ENCODE measurements around the gene CYTL1. TPM values are rescaled to one million over a fixed set of nuclear protein-coding genes. Genes with fewer than 3 reads are reported as not detected.
"Not testable (repeated sequence)": the region's sequence is repeated elsewhere in the genome, so short reads cannot be mapped to it uniquely, and the experiment has no call there.

CYTL1 gene
- polyA plus RNA-seq, 2 of the 4 experiments (the other 2 are of a cell fraction) = not detected

GRCh38 chr4:5003372-5003857 lies 15.8 kb downstream of the CYTL1 start:
- Histone ChIP-seq H3K4me2 (no peak overlapping the region), H3K27ac (no peak overlapping the region), H3K9me3 (no peaks in the 10 kb centered on the region), H3K4me3 (no peak overlapping the region), H3K4me1 (no peaks in the 10 kb centered on the region)
- ChIA-PET POLR2A (no interaction called here), CTCF (interaction anchor here (0.8 to 1.2 kb wide), 3 partner anchors 9 to 13 kb away, joined by 3 to 4 read pairs (median 4); no protein-coding TSS in a partner anchor)
- 64% methylated on average over 4 of the region's 9 CpGs for WGBS (ENCODE audit: missing lambda C conversion rate)
- no peak for TF ChIP-seq TFCP2L1 (CRISPR knock-in tag; IDR thresholded peaks at IDR 0.05)
- no peak for TF ChIP-seq HOXB13 (CRISPR knock-in tag; IDR thresholded peaks at IDR 0.05; ENCODE audit: low read depth)
- no peak for TF ChIP-seq HOXB5 (CRISPR knock-in tag; IDR thresholded peaks at IDR 0.05)
- TF ChIP-seq ZSCAN20 (CRISPR knock-in tag; IDR thresholded peaks at IDR 0.05) = no peak
- no peak for TF ChIP-seq HEYL (CRISPR knock-in tag; IDR thresholded peaks at IDR 0.05)
- TF ChIP-seq FOXS1 (CRISPR knock-in tag; IDR thresholded peaks at IDR 0.05) = no peak
- no peak for TF ChIP-seq JUNB (IDR thresholded peaks at IDR 0.05)
- no peak for TF ChIP-seq CEBPB (IDR thresholded peaks at IDR 0.05)
- no peak for TF ChIP-seq ATOH8 (CRISPR knock-in tag; IDR thresholded peaks at IDR 0.05; ENCODE audit: low read depth)
- no peak for TF ChIP-seq KDM1A (IDR thresholded peaks at IDR 0.05; ENCODE audit: low read depth)
- TF ChIP-seq CBX8 (IDR thresholded peaks at IDR 0.05) = no peak
- TF ChIP-seq CHD2 (IDR thresholded peaks at IDR 0.05; ENCODE audit: low read length, partially characterized antibody) = no peak
- FAIRE-seq (no peak), ATAC-seq (no peak), DNase-seq (ENCODE audit: low read depth in 1 of 2, low spot score in 1 of 2) (no peak)

GRCh38 chr4:5001641-5002040 lies 17.6 kb downstream of the CYTL1 start:
- H3K4me3 ChIP-seq; DNase-seq (ENCODE audit: low read depth in 1 of 2, low spot score in 1 of 2); FAIRE-seq; POLR2A ChIA-PET; H3K27ac ChIP-seq; H3K9me3 ChIP-seq; H3K4me2 ChIP-seq; H3K4me1 ChIP-seq; ATAC-seq; CTCF ChIA-PET: not testable (repeated sequence)
- 78% methylated on average over 1 of the region's 6 CpGs for WGBS (ENCODE audit: missing lambda C conversion rate)

- DNase-seq (ENCODE audit: low read depth in 1 of 2, low spot score in 1 of 2); H3K27ac ChIP-seq; H3K4me2 ChIP-seq; FAIRE-seq; POLR2A ChIA-PET; H3K9me3 ChIP-seq; H3K4me3 ChIP-seq; ATAC-seq: not testable (repeated sequence)
- CTCF ChIA-PET = interaction anchor here (0.9 kb wide), 1 partner anchor 145 kb away, joined by 4 read pairs; no protein-coding TSS in a partner anchor
- H3K4me1 ChIP-seq = peaks cover 12% of the 10 kb centered on the region
- WGBS (ENCODE audit: missing lambda C conversion rate) = 81% methylated on average over 1 of the region's 1 CpG
These were observed 22.3 kb downstream of the CYTL1 start for GRCh38 chr4:4996935-4997334.

- H3K9me3 ChIP-seq = no peaks in the 10 kb centered on the region
- no peak for ATAC-seq
- 71% methylated on average over 8 of the region's 8 CpGs for WGBS (ENCODE audit: missing lambda C conversion rate)
These were observed 23.4 kb downstream of the CYTL1 start for GRCh38 chr4:4995908-4996265.

More at GRCh38 chr4:4995908-4996265, 23.4 kb downstream of the CYTL1 start:
- no peak for DNase-seq (ENCODE audit: low read depth in 1 of 2, low spot score in 1 of 2)
- Histone ChIP-seq H3K27ac (peak overlapping the region in 1 of 2 experiments; percentile 84; a peak in 3 of 6 replicates), H3K4me1 (peaks cover 22% of the 10 kb centered on the region), H3K4me2 (no peak overlapping the region; the same call in 2 of the 3 replicates), H3K4me3 (no peak overlapping the region)
- TF ChIP-seq MAZ (IDR thresholded peaks at IDR 0.05; ENCODE audit: borderline replicate concordance, low read depth, low read length) (no peak), RCOR1 (IDR thresholded peaks at IDR 0.05; ENCODE audit: low read depth, low read length) (no peak), NPAS2 (CRISPR knock-in tag; IDR thresholded peaks at IDR 0.05; ENCODE audit: borderline replicate concordance) (no peak), POLR2AphosphoS2 (conservative IDR thresholded peaks at IDR 0.05; ENCODE audit: low read length) (no peak), ATOH8 (CRISPR knock-in tag; IDR thresholded peaks at IDR 0.05; ENCODE audit: low read depth) (no peak), HOXA7 (CRISPR knock-in tag; IDR thresholded peaks at IDR 0.05) (no peak), GATA3 (IDR thresholded peaks at IDR 0.05; ENCODE audit: borderline replicate concordance) (no peak), EP300 (IDR thresholded peaks at IDR 0.05) (no peak), HES2 (IDR thresholded peaks at IDR 0.05) (no peak), ZSCAN20 (CRISPR knock-in tag; IDR thresholded peaks at IDR 0.05) (no peak)
- ChIA-PET POLR2A (no interaction called here), CTCF (interaction anchor here (0.6 to 3.3 kb wide), 9 partner anchors 29 to 463 kb away, joined by 3 to 14 read pairs (median 3); partner anchors contain the start of gene STK32B)
- no peak for FAIRE-seq
